Fibroblast of the conjunctiva (primary cell): Measurements from ENCODE around the gene LIF.

Source experiments
- DNase-seq: peaks from one replicate; pipeline ENCODE4 v3.0.0-alpha.2; 2010; ENCODE audit warnings: low read depth

Gene LIF

DNA sequence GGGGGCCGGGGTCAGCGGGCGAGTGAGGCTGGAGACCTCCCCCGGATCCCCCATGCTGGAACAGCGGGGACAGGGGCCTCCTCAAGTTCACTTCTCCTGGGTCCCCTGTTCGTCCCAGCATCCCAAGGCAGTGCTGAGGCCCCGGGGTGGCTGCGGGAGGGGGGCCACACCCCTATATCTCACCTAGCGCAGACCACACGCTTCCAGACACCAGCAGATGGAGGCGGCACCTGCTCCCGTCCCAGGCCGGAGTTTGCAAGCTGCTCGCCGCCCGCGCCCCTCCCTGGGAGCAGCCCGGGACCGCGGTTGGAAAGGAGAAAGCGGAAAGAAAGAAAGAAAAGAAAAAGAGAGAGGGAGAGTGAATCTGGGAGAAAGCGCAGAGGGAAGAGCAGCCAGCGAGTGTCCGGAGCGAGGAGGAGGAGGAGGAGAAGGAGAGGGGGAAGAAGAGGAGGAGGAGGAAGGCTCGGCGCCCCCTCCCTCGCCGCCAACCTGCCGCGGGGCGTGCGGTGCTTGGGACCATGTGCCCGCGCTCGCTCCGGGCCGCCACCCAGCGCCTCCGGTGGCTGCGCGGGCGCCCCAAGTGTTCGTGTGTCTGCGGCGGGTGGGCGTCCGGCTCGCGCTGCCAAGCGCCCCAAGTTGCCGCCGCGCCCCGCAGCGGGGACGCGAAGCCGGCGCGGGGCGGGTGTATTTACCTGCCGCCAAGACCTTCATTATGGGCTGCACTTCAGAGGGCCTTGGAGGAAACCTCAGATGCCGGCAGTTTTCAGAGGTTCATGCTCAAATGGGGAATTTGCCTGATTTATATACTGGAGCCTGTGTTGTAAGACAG, at the start of gene LIF:
Gene LIF, minus strand, starts transcription at position 775 of the 829 bp plus-strand sequence. Its CDS starts 64 bp downstream, at position 711.
- DNase-seq, result no peak

DNA sequence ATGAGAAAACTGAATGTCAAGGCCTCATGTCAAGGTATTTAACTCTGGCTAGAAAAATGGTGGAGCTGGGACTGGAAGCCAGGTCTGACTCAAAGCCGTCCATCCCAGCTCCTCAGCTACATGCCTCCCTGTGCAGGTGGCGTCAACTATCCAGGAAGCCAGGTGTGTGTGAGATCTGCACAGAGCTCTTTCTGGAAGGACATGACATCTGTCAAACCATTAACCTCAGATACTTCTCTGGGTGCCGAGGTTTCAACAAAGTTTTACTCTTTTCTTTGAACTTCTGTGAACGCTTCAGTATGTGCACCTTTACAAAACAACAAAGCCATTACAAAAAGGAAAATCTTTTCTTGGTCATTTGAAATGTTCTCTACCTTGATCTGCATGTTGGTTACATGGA, 49.8 kb upstream of the LIF start:
- DNase-seq, result no peak

DNA sequence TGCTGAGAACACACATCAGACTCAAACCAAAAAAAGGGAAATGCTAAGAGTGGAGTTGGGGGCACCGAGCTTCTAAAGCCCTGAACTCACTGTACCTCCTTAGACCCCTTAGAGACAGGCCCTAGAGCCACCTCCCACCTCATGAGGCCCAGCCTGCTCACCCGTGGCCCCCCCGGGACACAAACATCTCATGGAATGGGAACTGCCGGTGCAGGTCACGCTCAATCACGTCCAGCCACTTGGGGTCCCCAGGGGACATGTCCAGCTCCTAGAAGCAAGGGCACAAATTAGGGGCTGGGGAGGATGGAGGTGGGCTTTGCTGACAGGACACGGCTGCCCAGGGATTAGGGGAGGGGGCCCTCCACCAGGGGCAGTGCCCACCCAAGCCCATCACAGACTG, 49.0 kb upstream of the LIF start:
- no peak for DNase-seq

DNA sequence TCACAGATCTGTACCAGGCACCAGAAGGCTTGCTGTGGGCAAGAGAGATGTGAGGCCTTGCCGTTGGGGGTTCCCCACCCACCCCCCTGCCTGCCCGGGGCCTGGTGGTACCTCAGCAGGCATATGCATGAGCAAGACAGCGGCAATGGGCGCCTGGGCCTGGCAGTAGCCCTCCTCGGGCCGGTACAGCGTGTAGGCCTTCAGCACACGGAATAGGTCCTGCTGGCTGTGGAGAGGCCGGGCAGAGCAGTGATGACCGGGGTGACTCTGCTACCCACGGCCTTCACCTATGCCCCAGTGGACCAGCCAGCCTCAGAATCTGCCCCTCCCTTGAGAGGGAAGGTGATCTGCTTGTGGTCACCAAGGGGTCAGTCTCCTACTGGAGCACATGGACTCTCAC, 48.3 kb upstream of the LIF start:
- DNase-seq, result no peak

DNA sequence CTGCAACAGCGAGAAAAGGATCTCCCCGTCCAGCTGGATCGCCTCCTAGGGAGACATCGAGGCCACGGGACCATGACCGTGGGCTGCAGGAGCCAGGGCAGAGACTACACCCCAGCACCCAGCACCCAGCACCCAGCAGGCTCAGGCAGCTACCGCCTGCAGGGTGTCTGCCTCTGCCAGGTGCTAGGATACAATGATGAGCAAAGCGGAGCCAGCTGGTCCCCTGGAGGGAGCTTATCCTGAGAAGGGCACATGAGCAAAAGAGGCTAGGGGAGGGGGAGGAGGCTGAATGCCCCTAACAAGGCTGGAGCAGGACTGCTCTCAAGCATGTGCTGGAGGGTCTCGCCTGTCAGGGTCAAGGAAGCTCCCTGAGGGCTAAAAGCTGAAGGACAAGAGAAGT, 47.5 kb upstream of the LIF start:
- no peak for DNase-seq

DNA sequence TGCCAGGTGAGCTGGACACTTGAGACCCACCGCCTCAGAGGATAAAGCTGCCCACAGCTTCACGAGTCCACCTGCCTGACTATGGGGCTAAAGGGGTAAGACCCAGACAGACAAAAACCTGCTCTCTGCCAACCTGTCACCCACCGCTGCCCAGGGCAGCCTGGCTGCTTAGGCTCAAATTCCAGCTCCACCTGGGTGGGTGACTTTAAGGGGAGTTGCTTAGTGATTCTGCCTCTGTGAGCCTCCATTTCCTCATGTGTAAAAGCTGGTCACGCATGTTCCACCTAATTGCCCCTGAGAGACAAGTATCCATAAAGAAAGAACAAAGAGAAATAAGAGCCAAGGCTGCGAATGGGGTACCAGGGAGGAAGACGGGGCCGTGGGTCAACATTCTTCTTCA, 46.5 kb upstream of the LIF start:
- DNase-seq, result no peak

DNA sequence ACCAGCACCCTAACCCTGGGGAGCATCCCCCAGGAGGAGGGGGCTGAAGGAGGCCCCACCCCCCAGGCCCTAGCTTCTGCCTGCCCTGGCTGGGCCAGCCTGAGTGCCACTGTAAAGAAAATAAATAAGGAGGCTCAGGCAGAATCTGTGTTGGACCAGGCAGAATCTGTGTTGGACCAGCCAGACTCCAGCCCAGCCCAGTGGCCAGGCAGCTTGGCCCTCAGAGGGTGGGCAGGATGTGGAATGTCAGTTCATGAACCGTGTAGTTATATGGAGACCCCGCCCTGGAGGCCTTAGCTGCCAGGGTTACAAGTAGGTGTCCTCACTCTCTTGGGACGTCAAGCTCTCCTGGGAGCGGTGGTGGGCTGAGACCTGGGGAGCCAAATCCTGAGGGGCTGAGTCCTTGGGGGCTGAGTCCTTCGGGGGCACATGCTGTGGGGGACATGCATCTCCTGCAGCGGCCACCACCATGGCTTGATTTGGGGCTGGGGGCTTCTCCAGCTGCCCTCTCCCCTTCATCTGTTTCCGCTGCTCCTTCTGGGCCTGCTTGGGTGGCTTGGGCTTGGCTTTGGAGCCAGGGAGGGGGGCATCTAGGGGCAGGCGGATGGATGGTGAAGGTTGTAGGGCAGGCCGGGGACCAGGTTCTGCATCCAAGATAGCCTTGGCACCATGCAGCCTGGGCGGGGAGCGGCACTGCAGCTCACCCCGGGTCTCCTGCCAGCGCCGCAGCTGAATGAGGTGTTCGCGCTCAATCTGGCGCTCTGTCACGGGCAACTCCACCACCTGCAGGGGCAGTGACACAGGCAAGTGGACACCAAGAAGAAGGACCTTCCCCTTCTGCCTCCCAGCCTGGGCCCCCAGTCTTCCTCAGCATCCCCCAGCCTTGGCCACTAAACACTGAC, 45.8 kb upstream of the LIF start:
- DNase-seq, result no peak

DNA sequence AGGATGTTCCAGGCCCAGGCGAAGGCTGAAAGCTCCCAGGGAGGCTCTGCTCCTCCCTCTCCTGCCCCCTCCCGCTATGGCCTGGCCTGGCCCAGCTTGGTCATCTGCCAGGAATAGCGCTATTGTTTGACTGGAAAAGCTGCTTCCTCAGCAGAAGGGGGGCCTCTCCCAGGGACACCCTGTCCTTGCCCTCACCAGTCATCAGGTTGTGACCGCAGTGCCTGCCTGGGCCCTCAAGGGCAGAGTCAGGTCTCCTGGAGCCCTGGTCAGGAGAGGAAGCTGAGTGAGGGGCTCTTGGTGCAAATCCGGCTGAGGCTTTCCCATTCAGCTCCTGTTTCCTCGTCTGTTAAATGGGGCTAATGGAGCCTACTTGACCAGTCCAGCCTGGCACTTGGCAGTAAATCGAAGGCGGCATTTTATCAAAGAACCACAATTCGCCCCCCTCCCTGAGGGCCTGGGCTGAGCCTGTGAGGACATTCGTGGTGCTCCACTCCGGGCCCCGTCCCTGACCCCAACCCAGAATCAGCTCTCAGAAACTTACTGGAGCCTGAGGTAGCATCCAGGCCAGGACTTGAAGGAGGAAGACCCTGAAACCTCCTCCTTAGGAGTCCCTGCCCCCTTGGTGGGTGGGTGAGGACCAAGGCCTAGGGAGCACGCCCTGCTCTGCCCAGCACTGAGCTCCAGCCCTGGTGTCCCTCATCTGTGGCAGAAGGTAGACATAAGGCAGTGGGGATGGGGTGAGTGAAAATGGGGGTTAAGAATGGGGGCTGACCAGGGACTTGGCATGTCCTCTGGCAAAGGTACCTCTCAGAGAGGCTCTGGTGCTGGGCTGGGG, 44.7 kb upstream of the LIF start:
- DNase-seq, result peak; percentile 28

DNA sequence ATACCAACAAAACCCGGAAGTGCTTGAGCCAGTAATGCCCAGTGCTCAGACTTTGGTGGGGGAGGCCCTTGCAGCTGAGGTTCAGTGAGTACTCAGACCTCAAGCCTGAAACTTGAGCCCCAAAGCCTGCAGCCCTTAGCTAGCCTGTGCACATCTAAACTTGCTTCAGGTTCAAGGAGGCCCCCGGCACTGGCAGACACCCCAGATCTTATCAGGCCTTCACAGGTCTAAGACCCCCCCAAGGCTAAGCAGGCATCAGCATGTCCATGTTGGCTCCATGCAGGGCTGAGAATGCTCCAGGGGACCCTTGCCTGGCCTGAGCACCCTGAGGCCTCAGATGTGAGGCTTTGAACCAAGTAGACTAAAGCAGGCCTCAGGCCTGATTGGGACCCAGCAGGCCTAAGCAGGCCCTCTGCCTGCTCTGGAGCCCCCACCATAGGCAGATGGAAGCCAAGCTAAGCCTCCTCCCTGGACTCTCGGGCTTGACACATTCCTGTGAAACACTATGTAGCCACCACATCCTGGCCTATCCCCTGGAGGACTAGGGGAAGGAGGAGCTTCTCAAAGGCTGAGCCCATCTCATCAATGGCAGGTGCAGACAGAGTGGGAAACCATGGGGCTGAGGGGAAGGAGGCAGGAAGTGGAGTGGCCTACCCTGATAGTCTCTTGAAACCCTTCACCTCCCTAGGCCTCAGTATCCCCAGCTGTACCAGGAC, 43.9 kb upstream of the LIF start:
- no peak for DNase-seq

DNA sequence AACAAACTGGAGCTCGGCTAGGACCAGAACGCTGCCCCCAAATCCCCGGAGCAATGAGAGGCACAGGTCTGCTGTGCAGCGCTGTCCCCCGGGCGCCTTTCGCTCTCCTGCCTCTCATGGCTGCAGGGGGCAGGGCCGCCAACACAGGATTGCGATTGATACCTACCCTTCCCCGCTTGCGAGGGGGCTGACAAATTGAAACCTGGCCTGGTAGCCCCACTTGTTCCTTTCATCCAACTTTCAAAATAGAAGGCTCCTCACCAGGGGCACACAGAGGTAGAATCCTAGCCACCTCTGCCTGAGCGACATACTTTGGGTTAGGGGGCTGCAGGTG, 43.4 kb upstream of the LIF start:
- no peak for DNase-seq

DNA sequence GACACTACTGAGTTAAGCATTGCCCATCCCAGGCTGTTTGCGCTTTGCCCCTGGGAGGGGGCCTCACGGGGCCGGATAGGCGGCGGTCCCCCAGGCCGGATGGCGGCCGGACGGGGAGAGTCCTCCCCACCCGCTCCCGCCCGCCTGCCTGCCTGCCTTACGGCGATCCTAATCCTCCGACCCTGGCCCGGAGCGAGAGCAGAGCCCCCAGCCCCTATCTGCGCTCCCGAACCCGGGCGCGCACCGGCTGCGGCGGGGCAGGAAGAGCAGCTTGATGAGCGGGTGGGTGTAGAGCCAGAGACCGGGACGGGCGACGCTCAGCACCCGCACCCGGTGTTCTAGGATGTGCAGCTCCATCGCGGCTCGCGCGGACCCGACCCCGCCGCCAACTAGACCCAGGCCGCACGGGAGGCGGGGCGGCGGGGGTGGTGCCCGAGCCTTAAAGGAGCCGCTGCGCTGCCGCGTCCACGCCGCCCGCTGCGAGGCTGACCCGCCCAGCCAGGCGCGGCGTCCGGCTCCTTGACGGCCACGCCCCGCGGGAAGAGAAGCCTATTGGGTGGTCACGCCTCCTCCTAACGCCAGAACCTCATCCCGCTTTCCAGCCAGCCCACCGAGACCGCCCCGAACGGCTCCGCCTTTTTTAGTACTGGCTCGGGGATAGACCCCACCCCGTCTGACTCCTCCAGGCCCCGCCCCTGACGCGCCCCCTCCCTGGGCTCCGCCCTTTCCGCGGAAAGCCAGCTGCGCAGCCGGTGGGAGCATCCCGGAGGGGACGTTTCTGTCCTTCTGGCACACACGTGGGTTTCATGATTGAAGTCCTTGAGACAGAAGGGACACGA, 42.8 kb upstream of the LIF start, which contains the start of gene CASTOR1:
Gene CASTOR1, minus strand, starts transcription at position 365 of the 839 bp plus-strand sequence. Its CDS starts 8 bp downstream, at position 357.
- DNase-seq, result peak; percentile 98

DNA sequence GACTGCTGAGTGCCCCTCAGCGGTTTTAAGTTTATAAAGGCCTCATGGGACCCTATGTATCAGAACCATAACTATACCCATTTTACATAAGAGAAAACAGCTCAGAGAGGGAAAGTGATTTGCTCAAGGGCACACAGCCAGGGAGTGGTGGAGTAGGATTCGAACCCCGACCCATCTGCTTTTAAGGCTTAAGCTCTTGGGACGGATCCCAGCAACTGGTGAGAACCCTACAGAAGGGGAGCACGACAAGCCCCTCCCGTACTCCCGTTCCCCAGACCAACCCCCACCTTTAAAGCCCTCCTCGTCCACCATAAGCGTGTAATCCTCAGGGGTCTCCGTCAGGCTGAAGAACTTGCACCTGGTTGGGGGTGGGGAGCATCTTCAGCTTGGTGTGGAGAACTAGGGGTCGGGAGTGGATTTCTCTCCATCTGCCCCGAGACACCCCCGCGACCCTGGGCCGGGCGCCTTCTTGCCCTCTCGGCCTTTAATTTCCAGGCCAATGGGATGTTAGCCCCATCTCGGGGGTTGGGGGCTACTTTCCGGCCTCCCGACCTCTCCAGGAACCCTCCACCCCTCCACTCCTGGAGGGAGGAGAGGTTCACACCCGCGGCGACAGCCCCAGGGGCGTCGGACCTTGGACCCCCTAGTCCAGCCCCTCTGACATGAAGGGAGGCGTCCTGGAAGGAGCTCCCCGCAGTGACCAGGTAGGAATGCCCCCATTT, 42.0 kb upstream of the LIF start:
- no peak for DNase-seq

DNA sequence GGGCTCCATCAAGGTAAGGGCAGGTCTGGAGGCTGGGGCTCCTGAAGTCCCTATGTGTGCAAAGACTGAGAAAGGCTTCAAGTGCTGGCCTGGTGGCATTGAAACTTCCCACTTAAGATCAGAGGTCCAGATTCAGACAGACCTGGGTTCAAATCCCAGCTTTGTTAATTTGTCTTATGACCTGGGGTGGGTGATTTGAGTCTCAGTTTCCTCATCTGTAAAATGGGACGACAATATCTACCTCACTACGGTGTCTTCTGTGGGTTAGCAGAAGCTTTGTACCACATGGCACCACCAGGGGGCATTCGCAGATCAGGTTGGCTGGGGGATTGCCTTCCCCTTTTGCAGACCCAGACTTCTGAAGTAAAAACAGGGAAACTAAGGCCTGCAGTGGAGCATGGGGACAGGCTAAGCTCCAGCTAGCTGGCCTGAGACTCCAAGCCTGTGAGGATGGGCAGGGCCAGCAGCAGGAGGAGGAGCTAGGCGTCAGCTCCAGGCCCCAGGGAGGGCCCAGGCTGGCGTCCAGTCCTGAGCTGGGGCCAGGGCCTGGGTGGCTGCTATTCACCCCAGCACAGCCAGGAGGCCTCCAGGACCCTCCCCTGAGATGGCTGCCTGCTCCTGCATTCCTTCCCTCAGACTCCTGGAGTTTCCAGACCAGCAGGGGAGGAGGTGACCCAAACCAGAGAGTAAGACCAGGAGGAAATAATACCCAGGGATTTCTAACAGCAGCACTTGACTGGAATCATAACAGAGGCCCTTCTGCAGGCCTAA, 41.3 kb upstream of the LIF start:
- peak; percentile 91 for DNase-seq

DNA sequence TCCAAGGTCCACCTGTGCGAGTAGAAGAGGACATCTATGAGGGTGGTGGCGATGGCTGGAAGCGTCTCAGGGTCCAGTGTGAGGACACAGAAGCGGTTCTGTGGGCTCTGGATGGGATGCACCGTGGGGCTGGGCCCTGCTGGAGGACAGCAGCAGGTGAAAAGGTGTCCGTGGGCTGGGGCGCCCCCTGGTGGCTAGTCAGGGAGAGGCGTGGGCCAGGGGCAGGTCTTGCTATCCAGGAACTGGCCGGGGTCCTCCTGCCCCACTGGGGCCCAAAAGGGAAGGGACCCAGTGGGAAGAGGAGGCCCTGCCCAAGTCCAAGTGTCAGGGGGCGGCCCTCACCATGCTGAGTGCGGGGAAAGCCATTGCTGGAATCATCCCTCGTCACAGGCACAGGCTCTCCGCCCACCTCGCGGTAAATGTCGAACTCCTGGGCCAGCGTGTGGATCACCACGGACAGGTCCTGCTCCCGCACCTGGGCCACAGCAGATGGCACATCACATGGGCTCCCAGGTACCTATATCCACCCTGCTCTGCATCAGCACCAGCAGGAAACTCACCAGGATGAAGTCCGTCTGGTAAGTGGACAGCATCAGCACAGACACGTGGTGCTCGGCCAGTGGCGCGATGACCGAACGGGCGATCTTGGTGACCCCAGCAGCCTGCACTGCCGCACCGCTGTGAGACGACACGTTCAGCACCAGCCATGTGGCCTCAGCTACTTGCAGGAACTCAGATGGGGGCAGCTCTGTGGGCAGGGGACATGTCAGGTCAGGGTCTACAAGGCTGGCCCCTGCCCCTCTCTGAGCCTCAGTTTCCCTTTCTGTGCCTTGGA, 40.5 kb upstream of the LIF start:
- no peak for DNase-seq

DNA sequence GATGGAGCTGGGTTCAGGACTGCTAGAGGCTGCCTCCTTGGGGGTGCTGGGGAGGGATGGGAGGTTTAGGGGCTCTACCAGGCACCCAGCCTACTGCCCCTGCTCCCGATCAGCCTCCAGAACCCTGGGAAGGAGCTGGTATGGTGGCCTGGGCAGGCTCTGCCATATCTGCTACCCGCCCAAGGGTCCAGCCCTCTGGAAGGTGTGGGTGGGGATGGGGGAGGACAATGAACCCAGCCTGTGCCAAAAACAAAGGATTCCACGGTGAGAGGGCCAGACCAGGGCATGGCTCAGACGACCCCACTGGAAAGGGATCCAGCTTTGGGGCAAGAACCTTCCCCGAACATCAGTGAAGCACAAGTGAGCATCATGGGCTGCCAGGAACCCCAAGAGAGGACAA, 39.8 kb upstream of the LIF start:
- no peak for DNase-seq

DNA sequence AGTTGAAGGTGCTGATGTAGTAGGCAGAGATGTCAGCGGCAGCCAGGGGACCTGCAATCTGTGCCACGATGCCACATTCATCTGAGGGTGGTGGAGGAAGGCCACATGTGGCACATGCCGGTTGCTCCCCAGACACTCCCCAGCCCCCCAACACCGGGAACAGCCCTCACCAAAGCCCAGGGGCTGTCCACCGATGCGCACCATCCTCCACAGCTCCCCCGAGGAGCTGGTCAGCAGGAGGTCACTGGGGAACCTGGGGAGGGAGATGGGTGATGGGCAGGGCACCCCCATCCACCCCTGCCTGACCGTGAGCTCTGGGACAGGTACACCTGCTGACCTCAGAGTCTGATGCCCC, 39.3 kb upstream of the LIF start:
- DNase-seq, result no peak

DNA sequence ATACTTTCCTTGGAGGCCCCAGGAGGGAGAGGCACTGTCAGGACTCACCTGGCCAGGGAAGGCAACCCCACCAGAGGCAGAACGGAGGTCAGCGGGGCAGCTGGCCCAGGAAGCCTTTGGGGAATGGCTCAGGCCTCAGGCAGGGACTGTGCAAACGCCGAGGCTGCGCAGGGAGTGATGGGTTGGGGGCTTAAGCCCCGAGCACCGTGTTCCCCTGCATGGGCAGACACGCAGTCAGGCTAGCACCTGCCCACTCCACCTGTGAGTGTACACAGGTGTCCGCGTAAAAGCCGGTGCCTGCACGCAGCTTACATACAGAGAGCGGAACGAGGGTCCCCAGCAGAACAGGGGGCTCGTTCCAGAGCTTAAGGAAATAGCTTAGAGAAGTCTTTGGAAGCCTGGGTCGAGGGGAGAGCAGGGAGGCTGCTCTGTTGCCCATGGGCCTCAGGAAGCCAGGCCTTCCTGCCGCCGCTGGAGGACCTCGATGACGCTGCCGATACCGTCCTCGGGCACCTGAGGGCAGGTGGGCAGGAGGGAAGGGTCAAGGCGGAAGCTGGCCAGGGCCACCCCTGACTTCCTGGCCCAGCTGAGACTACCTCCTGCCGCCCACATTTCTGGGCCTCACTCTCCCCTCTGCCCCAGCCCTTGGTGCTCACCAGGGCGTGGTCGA, 38.8 kb upstream of the LIF start:
- DNase-seq, result no peak

DNA sequence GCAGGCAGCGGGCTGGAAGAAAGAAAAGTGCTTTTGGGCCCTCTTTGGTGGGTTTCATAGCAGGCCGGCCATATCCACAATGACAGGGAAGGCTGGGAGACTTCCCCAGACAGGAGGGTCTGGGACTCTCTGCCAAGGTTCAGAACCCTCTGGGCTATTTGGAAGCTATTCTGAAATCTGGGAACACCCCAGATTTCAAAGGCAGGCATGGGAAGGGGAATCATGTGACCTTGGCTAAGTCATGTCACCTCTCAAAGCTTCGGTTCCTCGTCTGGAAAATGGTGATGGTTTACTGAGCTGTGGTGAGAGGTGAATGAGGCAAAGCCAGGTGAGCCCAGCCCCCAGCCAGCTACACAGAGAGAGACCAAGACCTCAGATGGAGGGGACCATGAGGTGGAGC, 38.1 kb upstream of the LIF start:
- no peak for DNase-seq
